Epithelial cell of esophagus (primary cell): ENCODE results near the gene DCST1.
"Not testable (repeated sequence)": the region's sequence is repeated elsewhere in the genome, so short reads cannot be mapped to it uniquely, and the experiment has no call there.

Experiments
- DNase-seq: peaks from one replicate; pipeline ENCODE4 v3.0.0; 2010; ENCODE audit warnings: low read depth
- H3K4me3 ChIP-seq: 2 replicates; pipeline ENCODE4 v1.5.1; 2011; ENCODE audit warnings: mild to moderate bottlenecking, low read length, control low read depth
- TF ChIP-seq, protein P1 (sequence below): IDR thresholded peaks from 2 replicates; pipeline ENCODE4 v1.5.1; 2011; ENCODE audit warnings: low read depth, mild to moderate bottlenecking, low read length, control low read depth, inconsistent platforms; ENCODE audit not compliant: insufficient read depth; ENCODE audit errors: missing control alignments

DCST1 gene, protein sequence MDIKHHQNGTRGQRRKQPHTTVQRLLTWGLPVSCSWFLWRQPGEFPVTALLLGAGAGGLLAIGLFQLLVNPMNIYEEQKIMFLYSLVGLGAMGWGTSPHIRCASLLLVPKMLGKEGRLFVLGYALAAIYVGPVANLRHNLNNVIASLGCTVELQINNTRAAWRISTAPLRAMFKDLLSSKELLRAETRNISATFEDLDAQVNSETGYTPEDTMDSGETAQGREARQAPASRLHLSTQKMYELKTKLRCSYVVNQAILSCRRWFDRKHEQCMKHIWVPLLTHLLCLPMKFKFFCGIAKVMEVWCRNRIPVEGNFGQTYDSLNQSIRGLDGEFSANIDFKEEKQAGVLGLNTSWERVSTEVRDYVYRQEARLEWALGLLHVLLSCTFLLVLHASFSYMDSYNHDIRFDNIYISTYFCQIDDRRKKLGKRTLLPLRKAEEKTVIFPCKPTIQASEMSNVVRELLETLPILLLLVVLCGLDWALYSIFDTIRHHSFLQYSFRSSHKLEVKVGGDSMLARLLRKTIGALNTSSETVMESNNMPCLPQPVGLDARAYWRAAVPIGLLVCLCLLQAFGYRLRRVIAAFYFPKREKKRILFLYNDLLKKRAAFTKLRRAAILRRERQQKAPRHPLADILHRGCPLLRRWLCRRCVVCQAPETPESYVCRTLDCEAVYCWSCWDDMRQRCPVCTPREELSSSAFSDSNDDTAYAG

DNA sequence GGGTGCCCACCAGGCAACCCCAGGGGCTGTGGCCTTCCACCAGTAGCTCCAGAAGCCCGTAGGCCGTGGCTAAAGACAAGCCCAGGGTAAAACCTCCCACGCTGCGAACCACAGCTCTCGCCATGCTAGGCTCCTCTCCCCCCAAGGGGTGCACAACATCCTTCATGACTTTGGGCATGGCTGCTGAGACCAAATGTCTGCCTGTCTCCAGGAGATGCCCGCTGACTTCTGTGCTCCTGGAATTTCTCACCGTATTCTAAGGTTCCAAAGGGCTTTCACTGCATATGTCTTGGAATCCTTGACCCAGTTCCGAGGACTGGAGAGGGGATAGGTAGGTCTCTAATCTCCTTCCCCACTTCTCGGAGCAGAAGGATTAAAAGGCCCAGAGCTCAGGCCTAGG lies at the start of gene DCST1, which contains the start of gene DCST2:
DCST1 (plus strand) TSS at position 301 of the 400 bp plus-strand sequence. CDS start 213 bp downstream, outside the sequence.
DCST2 (minus strand) TSS at position 258 of the 400 bp plus-strand sequence; CDS start at position 178, 80 bp downstream.
- DNase-seq, result no peak
- H3K4me3 ChIP-seq, result no peak within 1 kb of the TSS
- TF ChIP-seq, protein P1, sequence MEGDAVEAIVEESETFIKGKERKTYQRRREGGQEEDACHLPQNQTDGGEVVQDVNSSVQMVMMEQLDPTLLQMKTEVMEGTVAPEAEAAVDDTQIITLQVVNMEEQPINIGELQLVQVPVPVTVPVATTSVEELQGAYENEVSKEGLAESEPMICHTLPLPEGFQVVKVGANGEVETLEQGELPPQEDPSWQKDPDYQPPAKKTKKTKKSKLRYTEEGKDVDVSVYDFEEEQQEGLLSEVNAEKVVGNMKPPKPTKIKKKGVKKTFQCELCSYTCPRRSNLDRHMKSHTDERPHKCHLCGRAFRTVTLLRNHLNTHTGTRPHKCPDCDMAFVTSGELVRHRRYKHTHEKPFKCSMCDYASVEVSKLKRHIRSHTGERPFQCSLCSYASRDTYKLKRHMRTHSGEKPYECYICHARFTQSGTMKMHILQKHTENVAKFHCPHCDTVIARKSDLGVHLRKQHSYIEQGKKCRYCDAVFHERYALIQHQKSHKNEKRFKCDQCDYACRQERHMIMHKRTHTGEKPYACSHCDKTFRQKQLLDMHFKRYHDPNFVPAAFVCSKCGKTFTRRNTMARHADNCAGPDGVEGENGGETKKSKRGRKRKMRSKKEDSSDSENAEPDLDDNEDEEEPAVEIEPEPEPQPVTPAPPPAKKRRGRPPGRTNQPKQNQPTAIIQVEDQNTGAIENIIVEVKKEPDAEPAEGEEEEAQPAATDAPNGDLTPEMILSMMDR, result no peak

DNA sequence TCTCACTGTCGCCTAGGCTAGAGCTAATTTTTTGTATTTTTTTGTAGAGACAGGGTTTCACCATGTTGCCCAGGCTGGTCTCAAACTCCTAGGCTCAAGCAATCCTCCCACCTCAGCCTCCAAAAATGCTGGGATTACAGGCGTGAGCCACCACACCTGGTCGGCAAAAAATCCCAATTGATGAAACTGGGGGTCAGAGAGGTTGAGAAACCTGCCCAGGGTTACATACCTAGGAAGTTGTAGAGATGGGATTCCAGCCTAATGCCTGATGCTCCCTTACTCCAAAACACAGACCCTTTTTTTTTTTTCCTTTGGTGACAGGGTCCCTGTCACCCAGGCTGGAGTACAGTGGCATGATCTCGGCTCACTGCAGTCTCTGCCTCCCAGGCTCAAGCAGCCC lies 46.9 kb upstream of the DCST1 start:
- DNase-seq, H3K4me3 ChIP-seq: not testable (repeated sequence)

DNA sequence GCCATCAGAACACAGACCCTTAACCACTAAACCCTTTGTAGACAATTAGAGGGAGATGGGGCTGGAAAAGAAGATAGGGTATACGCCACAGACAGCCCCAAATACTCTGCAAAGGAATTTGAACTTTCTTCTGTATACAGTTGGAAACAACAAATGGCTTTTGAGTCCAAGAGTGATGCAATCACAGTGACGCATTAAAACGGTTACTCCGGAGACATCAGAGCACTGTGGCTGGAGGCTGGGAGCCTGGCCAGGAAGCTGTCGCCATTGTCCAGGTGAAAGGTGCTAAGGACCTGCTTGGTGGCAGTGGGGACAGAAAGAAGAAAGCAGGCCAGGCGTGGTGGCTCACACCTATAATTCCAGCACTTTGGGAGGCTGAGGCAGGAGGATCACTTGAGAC lies 46.3 kb upstream of the DCST1 start:
- TF ChIP-seq, protein P1, result no peak
- no peak overlapping the region for H3K4me3 ChIP-seq
- DNase-seq, result no peak

DNA sequence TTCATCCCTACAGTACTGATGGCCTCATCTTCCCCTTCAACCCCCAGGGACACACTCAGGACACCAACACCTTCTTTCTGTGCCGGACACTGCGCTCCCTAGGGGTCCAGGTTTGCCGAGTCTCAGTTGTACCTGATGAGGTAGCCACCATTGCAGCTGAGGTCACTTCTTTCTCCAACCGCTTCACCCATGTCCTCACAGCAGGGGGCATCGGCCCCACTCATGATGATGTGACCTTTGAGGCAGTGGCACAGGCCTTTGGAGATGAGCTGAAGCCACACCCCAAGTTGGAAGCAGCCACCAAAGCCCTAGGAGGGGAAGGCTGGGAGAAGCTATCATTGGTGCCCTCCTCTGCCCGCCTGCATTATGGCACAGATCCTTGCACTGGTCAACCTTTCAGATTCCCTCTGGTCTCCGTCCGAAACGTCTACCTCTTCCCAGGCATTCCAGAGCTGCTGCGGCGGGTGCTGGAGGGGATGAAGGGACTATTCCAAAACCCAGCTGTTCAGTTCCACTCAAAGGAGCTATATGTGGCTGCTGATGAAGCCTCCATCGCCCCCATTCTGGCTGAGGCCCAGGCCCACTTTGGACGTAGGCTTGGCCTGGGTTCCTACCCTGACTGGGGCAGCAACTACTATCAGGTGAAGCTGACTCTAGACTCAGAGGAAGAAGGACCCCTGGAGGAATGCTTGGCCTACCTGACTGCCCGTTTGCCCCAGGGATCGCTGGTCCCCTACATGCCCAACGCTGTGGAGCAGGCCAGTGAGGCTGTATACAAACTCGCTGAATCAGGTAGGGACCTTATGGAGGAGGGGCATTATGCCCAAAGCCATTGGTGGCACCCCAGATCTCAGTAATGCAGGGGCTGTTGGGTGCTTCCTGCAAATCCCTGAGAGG lies 45.3 kb upstream of the DCST1 start:
- DNase-seq, result no peak
- no peak overlapping the region for H3K4me3 ChIP-seq
- TF ChIP-seq, protein P1, result no peak

DNA sequence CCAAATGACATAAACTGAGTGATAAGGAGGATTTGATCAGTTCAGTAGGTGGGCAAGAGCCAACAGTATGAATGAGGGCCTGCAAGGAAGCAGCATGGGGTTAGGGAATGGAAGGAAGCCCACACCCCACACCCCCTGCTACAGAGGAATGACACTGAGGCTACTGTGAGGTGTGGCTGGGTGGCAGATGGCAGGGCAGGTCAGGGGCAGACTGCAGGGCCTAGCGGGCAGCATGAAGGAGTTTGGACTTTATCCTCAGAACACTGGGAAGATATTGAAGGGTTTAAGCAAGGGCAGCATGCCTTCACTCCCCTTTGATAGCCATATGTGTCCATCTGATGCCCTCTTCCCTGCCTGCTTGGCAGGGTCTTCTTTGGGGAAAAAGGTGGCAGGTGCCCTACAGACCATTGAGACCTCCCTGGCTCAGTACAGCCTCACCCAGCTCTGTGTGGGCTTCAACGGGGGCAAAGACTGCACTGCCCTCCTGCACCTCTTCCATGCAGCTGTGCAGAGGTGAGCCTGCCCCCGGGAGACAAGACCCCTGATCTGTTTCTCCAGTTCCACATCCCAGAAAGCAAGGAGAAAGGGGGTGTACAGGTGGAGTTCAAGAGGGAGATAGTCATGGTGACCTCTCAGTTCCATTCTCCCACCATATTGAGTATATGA lies 44.3 kb upstream of the DCST1 start:
- DNase-seq, result no peak
- TF ChIP-seq, protein P1, result no peak
- no peak overlapping the region for H3K4me3 ChIP-seq

DNA sequence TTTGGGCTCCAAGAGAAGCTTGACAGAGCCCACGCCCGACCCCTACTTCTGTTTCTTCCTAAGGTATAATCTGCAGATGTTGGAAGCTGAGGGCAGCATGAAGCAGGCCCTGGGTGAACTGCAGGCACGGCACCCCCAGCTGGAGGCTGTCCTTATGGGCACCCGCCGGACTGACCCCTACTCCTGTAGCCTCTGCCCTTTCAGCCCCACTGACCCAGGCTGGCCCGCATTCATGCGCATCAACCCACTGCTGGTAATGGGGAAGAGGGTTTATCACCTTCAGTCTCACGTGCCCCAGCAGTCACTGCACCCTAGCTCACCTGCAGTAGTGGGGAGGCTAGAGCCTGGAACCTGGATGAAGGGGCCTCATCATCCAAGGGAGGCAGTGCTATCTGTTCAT lies 43.3 kb upstream of the DCST1 start:
- no peak for DNase-seq
- no peak overlapping the region for H3K4me3 ChIP-seq

More for the DNA sequence above, 43.3 kb upstream of the DCST1 start:
- TF ChIP-seq, protein P1, result no peak
